ENCODE measurements around the gene SAT2.

DNA sequence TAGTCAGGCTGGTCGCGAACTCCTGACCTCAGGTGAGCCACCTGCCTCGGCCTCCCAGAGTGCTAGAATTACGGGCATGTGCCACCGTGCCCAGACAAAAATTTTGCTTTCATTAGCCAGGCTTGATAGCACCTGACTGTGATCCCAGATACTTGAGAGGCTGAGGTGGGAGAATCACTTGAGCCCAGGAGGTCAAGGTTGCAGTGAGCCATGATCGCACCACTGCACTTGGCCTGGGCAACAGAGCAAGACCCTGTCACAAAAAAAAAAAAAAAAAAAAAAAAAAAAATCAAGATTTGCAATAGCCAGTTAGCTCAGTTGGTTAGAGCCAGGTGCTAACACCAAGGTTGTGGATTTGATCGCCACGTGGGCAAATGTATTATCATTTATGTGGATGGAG is 6.8 kb downstream of the SAT2 start:
- TF ChIP-seq, protein P1, sequence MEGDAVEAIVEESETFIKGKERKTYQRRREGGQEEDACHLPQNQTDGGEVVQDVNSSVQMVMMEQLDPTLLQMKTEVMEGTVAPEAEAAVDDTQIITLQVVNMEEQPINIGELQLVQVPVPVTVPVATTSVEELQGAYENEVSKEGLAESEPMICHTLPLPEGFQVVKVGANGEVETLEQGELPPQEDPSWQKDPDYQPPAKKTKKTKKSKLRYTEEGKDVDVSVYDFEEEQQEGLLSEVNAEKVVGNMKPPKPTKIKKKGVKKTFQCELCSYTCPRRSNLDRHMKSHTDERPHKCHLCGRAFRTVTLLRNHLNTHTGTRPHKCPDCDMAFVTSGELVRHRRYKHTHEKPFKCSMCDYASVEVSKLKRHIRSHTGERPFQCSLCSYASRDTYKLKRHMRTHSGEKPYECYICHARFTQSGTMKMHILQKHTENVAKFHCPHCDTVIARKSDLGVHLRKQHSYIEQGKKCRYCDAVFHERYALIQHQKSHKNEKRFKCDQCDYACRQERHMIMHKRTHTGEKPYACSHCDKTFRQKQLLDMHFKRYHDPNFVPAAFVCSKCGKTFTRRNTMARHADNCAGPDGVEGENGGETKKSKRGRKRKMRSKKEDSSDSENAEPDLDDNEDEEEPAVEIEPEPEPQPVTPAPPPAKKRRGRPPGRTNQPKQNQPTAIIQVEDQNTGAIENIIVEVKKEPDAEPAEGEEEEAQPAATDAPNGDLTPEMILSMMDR (optimal IDR thresholded peaks at IDR 0.05 in 1 of 3, IDR thresholded peaks at IDR 0.05 in 1 of 3, conservative IDR thresholded peaks at IDR 0.05 in 1 of 3; ENCODE audit: extremely low read depth in 1 of 3, insufficient read depth in 2 of 3, low read length in 3 of 3): no peak
- no peak for TF ChIP-seq EZH2 (IDR thresholded peaks at IDR 0.05; ENCODE audit: low read length)

All from keratinocyte (primary cell).